Fibroblast of upper back skin (primary cell): Measurements from ENCODE around the gene TRUB2.

ENCODE experiments used
- DNase-seq: peaks from one replicate; pipeline ENCODE4 v3.0.0-alpha.2; 2013

TRUB2 gene

GRCh38 chr9:128260340-128260739, 61.9 kb downstream of the TRUB2 start:
- DNase-seq = no peak

- no peak for DNase-seq
These were observed 63.1 kb downstream of the TRUB2 start for GRCh38 chr9:128259156-128259555.

GRCh38 chr9:128258326-128258725, 63.9 kb downstream of the TRUB2 start:
- no peak for DNase-seq

- DNase-seq = no peak
These were observed 64.3 kb downstream of the TRUB2 start for GRCh38 chr9:128257907-128258306.

- DNase-seq = no peak
These were observed 65.0 kb downstream of the TRUB2 start for GRCh38 chr9:128257086-128257825.
